CD4-positive, alpha-beta T cell treated with Interferon gamma for 1 hour (primary cell): ENCODE measurements around the gene ATP5ME.
"Not testable (repeated sequence)": the region's sequence is repeated elsewhere in the genome, so short reads cannot be mapped to it uniquely, and the experiment has no call there.

Experiments used
- DNase-seq: peaks from one replicate; pipeline ENCODE4 v3.0.0-alpha.2; 2020

The ATP5ME gene

GRCh38 chr4:683247-683897 lies 9.3 kb upstream of the ATP5ME start:
- no peak for DNase-seq

- no peak for DNase-seq
These were observed 8.6 kb upstream of the ATP5ME start for GRCh38 chr4:682490-683172.

- peak; percentile 49 for DNase-seq
These were observed 7.8 kb upstream of the ATP5ME start for GRCh38 chr4:681736-682451.

- DNase-seq: peak; percentile 71
These were observed 7.0 kb upstream of the ATP5ME start for GRCh38 chr4:680928-681645.

GRCh38 chr4:680551-680927 lies 6.5 kb upstream of the ATP5ME start:
- DNase-seq: peak; percentile 25

- no peak for DNase-seq
These were observed 6.0 kb upstream of the ATP5ME start for GRCh38 chr4:680091-680490.

GRCh38 chr4:679629-680028 lies 5.6 kb upstream of the ATP5ME start:
- no peak for DNase-seq

GRCh38 chr4:679104-679481 lies 5.0 kb upstream of the ATP5ME start:
- DNase-seq: no peak

- DNase-seq: no peak
These were observed 4.4 kb upstream of the ATP5ME start for GRCh38 chr4:678331-679103.

- DNase-seq: no peak
These were observed 3.6 kb upstream of the ATP5ME start for GRCh38 chr4:677431-678293.

GRCh38 chr4:676871-677235 lies 2.8 kb upstream of the ATP5ME start:
- no peak for DNase-seq

GRCh38 chr4:675980-676870 lies 2.1 kb upstream of the ATP5ME start:
- no peak for DNase-seq

- DNase-seq: no peak
These were observed 1.2 kb upstream of the ATP5ME start for GRCh38 chr4:675036-675882.

- DNase-seq: no peak
These were observed 556 bp downstream of the ATP5ME start for GRCh38 chr4:673349-674091.

- no peak for DNase-seq
These were observed 2.3 kb downstream of the ATP5ME start for GRCh38 chr4:671769-672168.

- DNase-seq: not testable (repeated sequence)
These were observed 4.1 kb downstream of the ATP5ME start for GRCh38 chr4:669806-670559.

GRCh38 chr4:668219-668618 lies 5.9 kb downstream of the ATP5ME start:
- not testable (repeated sequence) for DNase-seq

GRCh38 chr4:667545-667925 lies 6.5 kb downstream of the ATP5ME start:
- DNase-seq: no peak
